Colonic mucosa (tissue), 4 donors: ENCODE results near the gene IARS1. TPM values are rescaled to one million over a fixed set of nuclear protein-coding genes. Genes with fewer than 3 reads are reported as not detected.

Experiments
- DNase-seq: peaks from one replicate; pipeline ENCODE4 v3.0.0-alpha.2; 2020
- H3K27ac ChIP-seq: fragments of 200-600 bp; one replicate; pipeline ENCODE4 v1.8.0; 2021
- H3K27me3 ChIP-seq: fragments of 200-600 bp; one replicate; pipeline ENCODE4 v1.8.0; 2021
- H3K36me3 ChIP-seq: fragments of 200-600 bp; one replicate; pipeline ENCODE4 v1.8.0; 2021
- H3K4me1 ChIP-seq: fragments of 200-600 bp; one replicate; pipeline ENCODE4 v1.8.0; 2021; ENCODE audit warnings: mild to moderate bottlenecking
- H3K4me3 ChIP-seq: fragments of 200-600 bp; one replicate; pipeline ENCODE4 v1.8.0; 2021
- H3K9ac ChIP-seq, 2 donors: one replicate each; pipeline ENCODE4 v1.7.0; 2013; ENCODE audit warnings: control low read depth in 2 of 2, low read depth in 2 of 2, low read length in 2 of 2
- H3K9me3 ChIP-seq: fragments of 200-600 bp; one replicate; pipeline ENCODE4 v1.8.0; 2021
- intact Hi-C: fragments of 100-400 bp; cut with DNase I; formaldehyde crosslinking; loops from one replicate; pipeline ENCODE4 v1.14.1; 2022
- total RNA-seq, 2 donors: library from RNA; stranded (reverse); fragmentation: NEBNext Ultra II Directional in 1 of 2; extraction: Animal tissue kit (Norgen Biotek cat#: 25700) in 1 of 2; gene quantifications; one replicate each; pipeline ENCODE4 v1.2.1, GENCODE V29; 2021
- TF ChIP-seq, protein P1 (sequence below): fragments of 200-600 bp; IDR thresholded peaks from one replicate; pipeline ENCODE4 v1.8.0; 2022; ENCODE audit warnings: antibody characterized with exemption, mild to moderate bottlenecking
- donor health status: healthy.
- donor health status: DM: no; HTN: no; CAD: no.
- donor health status: DM: no; HTN: no; CAD: no.

IARS1 gene
- total RNA-seq, 2 donors from 2014 or later, result 52.4 to 109 TPM

DNA sequence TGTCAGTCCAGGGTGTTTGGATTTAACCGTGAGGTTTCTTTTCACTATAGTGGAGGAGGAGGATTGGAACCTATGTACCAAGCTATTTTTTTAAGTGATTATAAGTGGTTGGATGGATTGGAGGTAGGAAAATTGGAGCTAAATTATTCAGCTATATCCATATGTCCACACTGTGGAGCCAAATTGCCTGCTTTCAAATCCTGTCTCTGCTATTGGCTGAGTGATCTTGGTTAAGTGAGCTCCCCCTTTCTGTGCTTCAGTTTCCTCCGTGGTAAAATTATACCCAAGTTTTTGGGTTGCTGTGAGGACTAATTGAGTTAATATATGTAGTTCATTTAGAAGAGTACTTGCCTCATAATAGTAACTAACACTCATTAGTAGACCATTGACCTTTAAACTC is 34.7 kb upstream of the IARS1 start:
- intact Hi-C loops, result no loop called here
- H3K9ac ChIP-seq, result no peak overlapping the region
- peaks cover 8% of the 10 kb centered on the region for H3K4me1 ChIP-seq
- H3K36me3 ChIP-seq, result no peaks in the 10 kb centered on the region
- H3K9me3 ChIP-seq, result no peaks in the 10 kb centered on the region
- DNase-seq, result no peak
- H3K27ac ChIP-seq, result no peak overlapping the region
- no peaks in the 10 kb centered on the region for H3K27me3 ChIP-seq
- TF ChIP-seq, protein P1, sequence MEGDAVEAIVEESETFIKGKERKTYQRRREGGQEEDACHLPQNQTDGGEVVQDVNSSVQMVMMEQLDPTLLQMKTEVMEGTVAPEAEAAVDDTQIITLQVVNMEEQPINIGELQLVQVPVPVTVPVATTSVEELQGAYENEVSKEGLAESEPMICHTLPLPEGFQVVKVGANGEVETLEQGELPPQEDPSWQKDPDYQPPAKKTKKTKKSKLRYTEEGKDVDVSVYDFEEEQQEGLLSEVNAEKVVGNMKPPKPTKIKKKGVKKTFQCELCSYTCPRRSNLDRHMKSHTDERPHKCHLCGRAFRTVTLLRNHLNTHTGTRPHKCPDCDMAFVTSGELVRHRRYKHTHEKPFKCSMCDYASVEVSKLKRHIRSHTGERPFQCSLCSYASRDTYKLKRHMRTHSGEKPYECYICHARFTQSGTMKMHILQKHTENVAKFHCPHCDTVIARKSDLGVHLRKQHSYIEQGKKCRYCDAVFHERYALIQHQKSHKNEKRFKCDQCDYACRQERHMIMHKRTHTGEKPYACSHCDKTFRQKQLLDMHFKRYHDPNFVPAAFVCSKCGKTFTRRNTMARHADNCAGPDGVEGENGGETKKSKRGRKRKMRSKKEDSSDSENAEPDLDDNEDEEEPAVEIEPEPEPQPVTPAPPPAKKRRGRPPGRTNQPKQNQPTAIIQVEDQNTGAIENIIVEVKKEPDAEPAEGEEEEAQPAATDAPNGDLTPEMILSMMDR, result no peak
- no peak overlapping the region for H3K4me3 ChIP-seq

DNA sequence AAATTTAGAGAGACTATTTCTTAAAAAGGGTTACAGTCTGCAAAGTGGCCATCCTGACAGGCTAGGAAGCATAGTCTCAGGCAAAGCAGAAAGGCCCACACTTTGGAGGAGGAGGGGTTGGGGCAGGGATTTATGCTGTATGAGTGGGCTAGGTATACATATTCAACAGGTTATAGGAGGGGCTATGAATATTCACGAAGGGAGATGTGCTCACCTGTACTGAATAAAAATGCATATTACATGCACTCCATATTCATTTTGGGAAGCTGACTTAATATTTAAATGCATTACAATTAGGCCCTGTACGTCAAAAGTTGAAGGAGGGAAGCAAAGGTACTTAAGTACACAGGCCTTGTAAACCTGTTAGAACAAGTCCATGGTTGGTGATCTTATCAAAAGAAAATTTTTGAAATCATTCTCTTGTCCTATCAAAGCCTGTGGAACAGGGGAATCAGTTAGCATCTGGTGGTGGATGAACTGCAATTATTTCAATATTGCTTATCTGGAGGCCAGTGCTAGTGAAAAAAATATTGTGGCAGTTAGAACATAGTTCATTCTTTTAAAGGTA is 33.9 kb upstream of the IARS1 start:
- intact Hi-C loops, result no loop called here
- DNase-seq, result no peak
- Histone ChIP-seq H3K9ac (no peak overlapping the region), H3K4me3 (no peak overlapping the region), H3K36me3 (no peaks in the 10 kb centered on the region), H3K9me3 (no peaks in the 10 kb centered on the region), H3K4me1 (peaks cover 8% of the 10 kb centered on the region), H3K27ac (no peak overlapping the region), H3K27me3 (no peaks in the 10 kb centered on the region)
- TF ChIP-seq, protein P1, result no peak

DNA sequence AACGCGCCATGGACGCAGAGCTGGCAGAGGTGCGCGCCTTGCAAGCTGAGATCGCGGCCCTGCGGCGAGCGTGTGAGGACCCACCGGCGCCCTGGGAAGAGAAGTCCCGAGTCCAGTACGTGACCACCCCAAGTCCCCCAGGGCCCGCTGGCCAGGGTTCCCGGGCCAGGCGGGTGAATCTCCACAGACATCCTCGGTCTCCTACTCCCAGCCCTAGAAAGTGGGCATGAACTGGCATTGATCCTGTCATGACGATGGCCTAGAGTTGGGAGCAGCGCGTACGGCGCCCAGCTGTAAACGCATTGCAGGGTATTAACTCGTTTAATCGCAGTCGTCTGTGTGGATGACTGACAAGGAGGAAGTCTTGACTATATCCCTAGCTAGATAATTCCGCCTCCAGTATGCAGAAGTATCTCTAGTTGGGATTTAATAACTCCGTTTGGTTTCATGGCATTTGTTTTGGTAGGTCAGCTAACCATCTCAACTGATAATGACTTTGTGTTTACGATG is 32.5 kb upstream of the IARS1 start:
- TF ChIP-seq, protein P1, result no peak
- H3K4me1 ChIP-seq, result peaks cover 8% of the 10 kb centered on the region
- H3K27me3 ChIP-seq, result no peaks in the 10 kb centered on the region
- no peaks in the 10 kb centered on the region for H3K9me3 ChIP-seq
- H3K9ac ChIP-seq, result peak overlapping the region; percentile 91 to 94
- no peak for DNase-seq
- intact Hi-C loops, result no loop called here
- H3K36me3 ChIP-seq, result no peaks in the 10 kb centered on the region
- peak overlapping the region; percentile 88 for H3K27ac ChIP-seq
- peak overlapping the region; percentile 52 for H3K4me3 ChIP-seq

DNA sequence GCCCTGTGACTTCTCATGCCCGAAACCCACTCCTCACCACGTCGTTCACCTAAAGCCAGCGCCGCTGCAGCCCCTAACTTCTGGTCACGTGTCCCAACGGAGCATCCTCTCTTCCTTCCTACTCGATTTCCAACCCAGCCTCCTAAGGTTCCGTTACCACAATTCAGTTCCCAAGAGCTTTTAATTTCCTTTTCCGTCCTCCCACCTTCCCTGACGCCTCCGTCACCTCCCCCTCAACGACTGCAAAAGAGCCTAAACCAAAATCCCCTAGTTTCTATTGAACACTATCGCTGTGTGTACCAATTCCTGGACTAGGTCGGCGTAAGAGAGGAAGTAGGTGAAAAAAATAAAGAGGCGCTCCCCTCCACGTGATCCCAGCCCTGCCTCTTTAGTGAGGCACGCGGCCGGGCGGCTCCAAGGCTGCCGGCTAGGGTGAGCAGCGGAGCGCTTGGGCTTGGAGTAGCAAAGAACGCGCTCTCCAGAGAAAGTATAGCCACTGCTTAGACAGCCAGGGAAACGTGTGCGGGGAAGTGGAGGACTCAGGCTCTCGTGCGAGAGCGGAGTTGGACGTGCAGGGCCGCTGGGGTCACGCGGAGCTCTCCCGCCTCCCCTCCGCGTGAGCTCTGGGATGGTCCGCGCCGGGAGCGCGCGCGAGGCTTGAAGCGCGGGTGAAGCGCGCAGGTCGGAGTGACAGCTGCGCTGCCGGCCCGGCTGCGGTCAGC is 31.9 kb upstream of the IARS1 start, which contains the start of the genes CENPP and NOL8:
Gene CENPP, plus strand, starts transcription at position 685 of the 722 bp plus-strand sequence.
Gene NOL8, minus strand, starts transcription at position 82 of the 722 bp plus-strand sequence. CDS start 1,189 bp downstream, outside the sequence.
- Histone ChIP-seq H3K27ac (peak within 1 kb of the TSS; percentile 88), H3K36me3 (no peaks in the 10 kb centered on the region), H3K9me3 (no peaks in the 10 kb centered on the region), H3K4me1 (peaks cover 8% of the 10 kb centered on the region), H3K27me3 (no peaks in the 10 kb centered on the region), H3K9ac (peak within 1 kb of the TSS; percentile 91 to 94), H3K4me3 (peak within 1 kb of the TSS; percentile 52)
- intact Hi-C loops, result no loop called here
- TF ChIP-seq, protein P1, result no peak
- DNase-seq, result peak; percentile 89

DNA sequence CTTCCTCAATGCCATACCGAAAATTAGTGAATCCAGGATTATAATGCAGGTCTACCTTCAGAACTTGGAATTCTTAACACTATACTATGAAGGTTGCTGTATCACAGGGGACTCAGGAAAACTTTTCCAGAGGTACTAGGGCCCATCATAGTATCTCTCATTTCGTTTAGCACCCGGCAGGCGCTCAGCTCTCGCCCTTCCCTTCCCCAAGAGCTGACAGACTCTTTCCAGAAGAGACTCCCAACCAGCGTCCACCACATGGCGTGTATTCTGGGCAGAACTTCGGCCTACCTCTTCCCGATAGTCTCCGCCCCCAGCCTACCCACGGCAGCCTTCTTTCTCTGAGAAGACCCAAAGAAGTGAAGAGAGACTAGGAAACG is 31.4 kb upstream of the IARS1 start:
- TF ChIP-seq, protein P1, result no peak
- intact Hi-C loops, result no loop called here
- Histone ChIP-seq H3K4me1 (peaks cover 8% of the 10 kb centered on the region), H3K9me3 (no peaks in the 10 kb centered on the region), H3K9ac (peak overlapping the region; percentile 91 to 94), H3K4me3 (peak overlapping the region; percentile 52), H3K27me3 (no peaks in the 10 kb centered on the region), H3K36me3 (no peaks in the 10 kb centered on the region), H3K27ac (peak overlapping the region; percentile 88)
- DNase-seq, result no peak
